IMR-90 (cell line): ENCODE results near the gene PEX14. TPM values are rescaled to one million over a fixed set of nuclear protein-coding genes. Genes with fewer than 3 reads are reported as not detected.

Source experiments
- ATAC-seq: fragments of 200-7000 bp; cut with Tn5 transposase; 2 replicates; pipeline ENCODE4 v1.9.1; 2020; ENCODE audit warnings: low read depth, mild to moderate bottlenecking, moderate library complexity
- BruUV-seq: library from RNA; stranded (reverse); fragments of 400-500 nt; replicated peaks from 2 replicates; lab custom pipeline; 2021; lab: Mats Ljungman, UMichigan
- CTCF ChIA-PET: fragments of 300-600 bp; formaldehyde crosslinking; extraction: SDS; loops from one replicate; lab custom pipeline; 2021; ENCODE audit warnings: antibody characterized with exemption; lab: Yijun Ruan, JAX
- POLR2A ChIA-PET: fragments of 300-600 bp; sonication (Branson Sonifier 250); formaldehyde crosslinking; loops from one replicate; lab custom pipeline; 2022; ENCODE audit warnings: antibody characterized with exemption; ENCODE audit not compliant: unreplicated experiment; lab: Charles Lee
- DNase-seq: peaks from one replicate; pipeline ENCODE4 v3.0.0; 2013
- H2AFZ ChIP-seq: replicated peaks from 2 replicates; pipeline ENCODE3; 2013; ENCODE audit warnings: low read length, mild to moderate bottlenecking; ENCODE audit not compliant: poor library complexity
- H2AK5ac ChIP-seq: 2 replicates; pipeline ENCODE4 v1.6.1; 2013; ENCODE audit warnings: low read depth, low read length, inconsistent platforms
- H2AK9ac ChIP-seq: replicated peaks from 2 replicates; pipeline ENCODE3; 2013; ENCODE audit warnings: mild to moderate bottlenecking, low read depth, low read length, moderate library complexity; ENCODE audit not compliant: poor library complexity
- H2BK120ac ChIP-seq: 2 replicates; pipeline ENCODE4 v1.6.1; 2013; ENCODE audit warnings: low read depth, low read length, inconsistent platforms
- H2BK15ac ChIP-seq: 3 replicates; pipeline ENCODE4 v1.6.1; 2013; ENCODE audit warnings: low read depth, low read length, inconsistent platforms
- H2BK20ac ChIP-seq: 2 replicates; pipeline ENCODE4 v1.6.1; 2013; ENCODE audit warnings: low read depth, mild to moderate bottlenecking, inconsistent platforms, low read length, moderate library complexity
- H2BK5ac ChIP-seq: 2 replicates; pipeline ENCODE4 v1.6.1; 2013; ENCODE audit warnings: mild to moderate bottlenecking, low read depth, low read length, inconsistent platforms; ENCODE audit not compliant: poor library complexity, severe bottlenecking
- H3K14ac ChIP-seq: replicated peaks from 2 replicates; pipeline ENCODE4 v1.6.1; 2013; ENCODE audit warnings: low read depth, low read length, inconsistent platforms
- H3K18ac ChIP-seq: 2 replicates; pipeline ENCODE4 v1.6.1; 2013; ENCODE audit warnings: low read depth, low read length, control low read depth
- H3K23ac ChIP-seq: 2 replicates; pipeline ENCODE4 v1.6.1; 2013; ENCODE audit warnings: low read depth, low read length, inconsistent platforms
- H3K27ac ChIP-seq: 2 replicates; pipeline ENCODE4 v1.5.1; 2013; ENCODE audit warnings: mild to moderate bottlenecking, control low read depth, low read length; ENCODE audit not compliant: insufficient read depth
- H3K27me3 ChIP-seq: 2 replicates; pipeline ENCODE4 v1.6.1; 2013; ENCODE audit warnings: low read length; ENCODE audit not compliant: control insufficient read depth, insufficient read depth
- H3K36me3 ChIP-seq: 2 replicates; pipeline ENCODE4 v1.6.1; 2013; ENCODE audit warnings: low read length, mixed read lengths; ENCODE audit not compliant: control insufficient read depth, insufficient read depth
- H3K4ac ChIP-seq: 2 replicates; pipeline ENCODE4 v1.6.1; 2013; ENCODE audit warnings: low read depth, low read length, inconsistent platforms
- H3K4me1 ChIP-seq: 2 replicates; pipeline ENCODE4 v1.6.1; 2013; ENCODE audit warnings: low read length, mixed read lengths; ENCODE audit not compliant: control insufficient read depth, insufficient read depth
- H3K4me2 ChIP-seq: 2 replicates; pipeline ENCODE4 v1.6.1; 2013; ENCODE audit warnings: low read depth, mild to moderate bottlenecking, control low read depth, low read length, moderate library complexity
- H3K4me3 ChIP-seq: 2 replicates; pipeline ENCODE4 v1.5.1; 2013; ENCODE audit warnings: low read depth, mild to moderate bottlenecking, control low read depth, low read length, moderate library complexity; ENCODE audit not compliant: insufficient read depth
- H3K56ac ChIP-seq: 2 replicates; pipeline ENCODE4 v1.6.1; 2013; ENCODE audit warnings: low read length, inconsistent platforms; ENCODE audit not compliant: insufficient read depth; ENCODE audit errors: extremely low read depth
- H3K79me1 ChIP-seq, 2 experiments: 2 replicates each; pipeline ENCODE4 v1.6.1; 2013; ENCODE audit warnings: low read length in 2 of 2, inconsistent platforms in 1 of 2, low read depth in 1 of 2
- H3K9ac ChIP-seq: 2 replicates; pipeline ENCODE4 v1.6.1; 2013; ENCODE audit warnings: low read depth, low read length, control low read depth
- H3K9me1 ChIP-seq: 2 replicates; pipeline ENCODE4 v1.6.1; 2013; ENCODE audit warnings: low read length, inconsistent platforms; ENCODE audit not compliant: insufficient read depth
- H3K9me3 ChIP-seq: 2 replicates; pipeline ENCODE4 v1.6.1; 2013; ENCODE audit warnings: low read length; ENCODE audit not compliant: control insufficient read depth, insufficient read depth
- H4K20me1 ChIP-seq: 2 replicates; pipeline ENCODE4 v1.6.1; 2013; ENCODE audit warnings: low read length, inconsistent platforms; ENCODE audit not compliant: insufficient read depth
- H4K5ac ChIP-seq: 2 replicates; pipeline ENCODE4 v1.6.1; 2013; ENCODE audit warnings: mild to moderate bottlenecking, low read depth, low read length, control low read depth
- H4K8ac ChIP-seq, 2 experiments: 2 replicates each; pipeline ENCODE4 v1.6.1; 2013; ENCODE audit warnings: low read depth in 2 of 2, low read length in 2 of 2, control low read depth in 1 of 2, inconsistent platforms in 1 of 2
- H4K91ac ChIP-seq: 2 replicates; pipeline ENCODE4 v1.6.1; 2013; ENCODE audit warnings: low read depth, low read length, inconsistent platforms; ENCODE audit not compliant: insufficient read depth
- NFE2L2 ChIP-seq: fragments of 150-350 bp; IDR thresholded peaks from 2 replicates; pipeline ENCODE4 v1.6.1; 2016; ENCODE audit warnings: low read depth, mild to moderate bottlenecking, low read length
- WGBS, 2 experiments: methylation state at CpG; one replicate each; pipeline versions ENCODE4 v1.1.5 to v1.1.7; 2013; ENCODE audit warnings: missing lambda C conversion rate in 2 of 2; ENCODE audit not compliant: insufficient read length in 1 of 2; ENCODE audit errors: extremely low coverage in 2 of 2; 5-methylcytosine and 5-hydroxymethylcytosine counted together
- dilution Hi-C: fragments of 300-500 bp; cut with HindIII; formaldehyde crosslinking; loops from one replicate; pipeline ENCODE4 v1.14.3; 2018; ENCODE audit warnings: low sequenced_read_pairs; ENCODE audit not compliant: unreplicated experiment
- in situ Hi-C: fragments of 300-500 bp; cut with MboI; formaldehyde crosslinking; loops from 3 replicates; pipeline ENCODE4 v1.14.3; 2019; ENCODE audit warnings: low sequenced_read_pairs, inconsistent platforms, mixed read lengths
- intact Hi-C: fragments of 100-400 bp; cut with micrococcal nuclease; formaldehyde crosslinking; loops from 2 replicates; pipeline ENCODE4 v1.10.0; 2022
- polyA plus RNA-seq, 3 experiments: library from polyadenylated mRNA; depleted of rRNA; stranded (reverse); fragments of >200 nt; gene quantifications; 2 replicates each; pipeline ENCODE4 v1.2.3, GENCODE V29; 2012; ENCODE audit warnings: low replicate concordance in 1 of 3
- total RNA-seq: library from RNA; depleted of rRNA; stranded (reverse); fragments of >200 nt; gene quantifications from 2 replicates; pipeline ENCODE4 v1.2.3, GENCODE V29; 2012

The PEX14 gene
- total and polyA plus RNA-seq, 2 of the 4 experiments (the other 2 are of a cell fraction), result 9.5 to 22.5 TPM

DNA sequence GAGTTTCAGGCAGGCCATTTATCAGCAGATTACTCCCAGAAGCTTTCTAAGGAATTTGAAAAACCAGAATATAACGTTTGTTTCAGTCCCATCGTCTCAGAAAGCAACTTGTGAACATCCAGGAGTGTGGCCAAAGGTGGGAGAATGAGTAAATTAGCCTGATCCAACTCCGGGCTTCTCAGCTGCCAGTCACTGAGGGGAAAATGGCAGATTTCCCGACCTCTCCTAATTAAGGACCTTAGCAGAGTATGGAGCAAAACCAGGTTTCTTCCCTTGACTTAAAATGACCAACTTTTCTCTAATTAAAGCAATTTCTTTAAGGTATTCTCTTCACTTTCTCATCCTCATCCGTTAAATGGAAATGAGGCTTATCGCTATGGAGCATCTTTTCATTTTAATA, 23.9 kb upstream of the PEX14 start:
- ChIA-PET POLR2A (no interaction called here), CTCF (interaction anchor here (1.1 kb wide), 1 partner anchor 24 kb away, joined by 3 read pairs; the partner anchor contains the start of gene PEX14)
- in situ Hi-C loops (no loop called here), dilution Hi-C loops (no loop called here), intact Hi-C loops (no loop called here)
- Histone ChIP-seq H2BK20ac (no peak overlapping the region), H4K91ac (no peak overlapping the region), H3K4me2 (no peak overlapping the region), H3K27me3 (no peaks in the 10 kb centered on the region), H2BK120ac (no peak overlapping the region), H2AK9ac (no peak overlapping the region), H2BK5ac (no peak overlapping the region), H3K79me1 (no peaks in the 10 kb centered on the region), H2AK5ac (no peak overlapping the region), H3K9me1 (0 out of 2 replicates have a peak, but pooled peaks cover 3% of the 10 kb centered on the region), H2AFZ (no peak overlapping the region), H3K4ac (no peak overlapping the region), H3K36me3 (no peaks in the 10 kb centered on the region), H3K9me3 (no peaks in the 10 kb centered on the region), H3K14ac (no peak overlapping the region), H3K56ac (no peak overlapping the region), H3K27ac (no peak overlapping the region), H3K4me3 (no peak overlapping the region), H3K23ac (no peak overlapping the region; the same call in 1 of the 2 replicates), H3K18ac (no peak overlapping the region), H3K4me1 (peaks cover 2% of the 10 kb centered on the region; the same call in 1 of the 2 replicates), H3K9ac (no peak overlapping the region), H4K5ac (no peak overlapping the region), H2BK15ac (no peak overlapping the region), H4K20me1 (no peaks in the 10 kb centered on the region), H4K8ac (peak overlapping the region in 1 of 2 experiments; percentile 27; a peak in 1 of 4 replicates)
- TF ChIP-seq NFE2L2, result no peak
- no peak for ATAC-seq
- 50% methylated on average over 1 of the region's 6 CpGs; no CpG with 5 or more reads in 1 of the 2 experiments for WGBS, 2 experiments
- BruUV-seq, result no TSS peak
- no peak for DNase-seq
